Activated CD4-positive, alpha-beta T cell treated with anti-CD3 and anti-CD28 coated beads, Interleukin-2, amount 10 ng/mL, durations not matched to agents 24 days and 14 days (primary cell): ENCODE measurements around the gene CNTN4. TPM values are rescaled to one million over a fixed set of nuclear protein-coding genes. Genes with fewer than 3 reads are reported as not detected.

Experiments used
- DNase-seq: peaks from one replicate; pipeline ENCODE4 v3.0.0; 2022
- H3K27ac Mint-ChIP-seq: one replicate; pipeline ENCODE4 v1.8.0; 2022; ENCODE audit warnings: mild to moderate bottlenecking, mixed read lengths
- H3K27me3 Mint-ChIP-seq: one replicate; pipeline ENCODE4 v1.8.0; 2022; ENCODE audit warnings: mixed read lengths
- H3K36me3 Mint-ChIP-seq: one replicate; pipeline ENCODE4 v1.8.0; 2022; ENCODE audit warnings: low read depth, mild to moderate bottlenecking, mixed read lengths
- H3K4me1 Mint-ChIP-seq: one replicate; pipeline ENCODE4 v1.8.0; 2021; ENCODE audit warnings: mixed read lengths
- H3K4me3 Mint-ChIP-seq: one replicate; pipeline ENCODE4 v1.8.0; 2022; ENCODE audit warnings: mild to moderate bottlenecking, moderate library complexity, mixed read lengths
- H3K9me3 Mint-ChIP-seq: one replicate; pipeline ENCODE4 v1.8.0; 2021; ENCODE audit warnings: mixed read lengths
- intact Hi-C: fragments of 100-400 bp; cut with micrococcal nuclease; formaldehyde crosslinking; loops from one replicate; pipeline ENCODE4 v1.15.1; 2023
- total RNA-seq: library from RNA; stranded (reverse); gene quantifications from 2 replicates; pipeline ENCODE4 v1.2.3, GENCODE V29; 2022

Gene CNTN4
- total RNA-seq, 1 donor from 2014 or later = not detected

DNA sequence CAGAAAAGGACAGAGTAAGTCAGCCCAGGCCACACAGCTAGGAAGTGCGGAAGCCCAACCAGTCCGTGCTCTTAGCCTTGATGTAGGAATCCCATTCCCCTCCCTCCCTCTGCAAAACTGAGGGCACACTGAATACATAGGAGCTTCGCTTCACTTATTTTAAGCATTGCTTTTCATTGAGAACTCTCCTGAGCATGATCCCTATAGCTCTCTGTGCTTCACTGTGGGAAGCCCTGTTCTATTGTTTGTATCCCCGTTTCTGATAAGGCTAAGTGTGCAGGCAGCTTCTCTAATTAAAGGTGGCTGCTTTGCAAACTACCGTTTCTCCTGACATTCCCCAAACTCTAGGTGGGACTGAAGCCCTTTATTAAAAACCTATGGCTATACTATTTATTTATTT, 981.6 kb downstream of the CNTN4 start:
- H3K36me3 Mint-ChIP-seq = no peaks in the 10 kb centered on the region
- intact Hi-C loops = no loop called here
- no peaks in the 10 kb centered on the region for H3K4me1 Mint-ChIP-seq
- H3K4me3 Mint-ChIP-seq = no peak overlapping the region
- no peak for DNase-seq
- H3K27ac Mint-ChIP-seq = no peak overlapping the region
- no peaks in the 10 kb centered on the region for H3K9me3 Mint-ChIP-seq
- peaks cover 4% of the 10 kb centered on the region for H3K27me3 Mint-ChIP-seq

DNA sequence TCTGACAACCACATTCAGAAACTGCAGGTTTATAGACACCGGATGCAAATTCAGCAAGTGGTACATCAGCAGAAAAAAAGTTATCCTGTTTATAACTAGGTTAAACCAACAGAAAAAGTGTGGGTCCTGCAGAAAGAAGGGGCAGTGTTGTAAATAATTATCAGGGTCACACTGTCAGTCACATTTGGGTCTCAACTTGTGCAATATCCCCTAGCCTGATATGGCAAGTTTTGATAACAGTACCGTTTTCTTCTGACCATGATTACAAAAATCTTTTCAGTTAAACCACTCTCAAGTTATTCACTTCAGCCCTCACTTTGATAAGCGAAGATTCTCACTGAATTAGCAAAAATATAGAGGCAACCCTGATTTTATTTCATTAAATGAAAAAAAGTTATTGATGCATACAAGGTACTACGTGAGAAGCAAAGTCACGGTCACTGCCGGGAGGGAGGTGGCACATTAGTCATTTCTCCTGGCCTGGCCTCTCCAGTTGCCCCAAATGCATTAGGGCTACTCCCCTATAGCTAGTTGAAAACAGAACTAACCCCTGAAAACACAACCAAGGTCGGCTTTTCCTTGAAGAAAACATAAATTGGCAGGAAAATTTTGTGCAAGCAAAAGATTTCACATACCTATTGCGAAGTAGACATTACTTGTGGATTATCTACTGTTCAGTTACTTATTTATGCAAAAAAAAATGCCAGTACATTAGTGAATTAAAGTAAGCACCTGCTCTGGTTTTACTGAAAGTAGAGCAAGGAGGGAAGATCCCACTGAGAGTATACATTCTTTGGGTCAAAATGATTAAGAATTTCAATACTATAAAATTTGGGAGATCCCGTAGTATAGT, 982.9 kb downstream of the CNTN4 start:
- H3K4me3 Mint-ChIP-seq = no peak overlapping the region
- no peaks in the 10 kb centered on the region for H3K36me3 Mint-ChIP-seq
- H3K27ac Mint-ChIP-seq = no peak overlapping the region
- H3K4me1 Mint-ChIP-seq = no peaks in the 10 kb centered on the region
- H3K9me3 Mint-ChIP-seq = no peaks in the 10 kb centered on the region
- intact Hi-C loops = no loop called here
- no peak for DNase-seq
- peaks cover 4% of the 10 kb centered on the region for H3K27me3 Mint-ChIP-seq

DNA sequence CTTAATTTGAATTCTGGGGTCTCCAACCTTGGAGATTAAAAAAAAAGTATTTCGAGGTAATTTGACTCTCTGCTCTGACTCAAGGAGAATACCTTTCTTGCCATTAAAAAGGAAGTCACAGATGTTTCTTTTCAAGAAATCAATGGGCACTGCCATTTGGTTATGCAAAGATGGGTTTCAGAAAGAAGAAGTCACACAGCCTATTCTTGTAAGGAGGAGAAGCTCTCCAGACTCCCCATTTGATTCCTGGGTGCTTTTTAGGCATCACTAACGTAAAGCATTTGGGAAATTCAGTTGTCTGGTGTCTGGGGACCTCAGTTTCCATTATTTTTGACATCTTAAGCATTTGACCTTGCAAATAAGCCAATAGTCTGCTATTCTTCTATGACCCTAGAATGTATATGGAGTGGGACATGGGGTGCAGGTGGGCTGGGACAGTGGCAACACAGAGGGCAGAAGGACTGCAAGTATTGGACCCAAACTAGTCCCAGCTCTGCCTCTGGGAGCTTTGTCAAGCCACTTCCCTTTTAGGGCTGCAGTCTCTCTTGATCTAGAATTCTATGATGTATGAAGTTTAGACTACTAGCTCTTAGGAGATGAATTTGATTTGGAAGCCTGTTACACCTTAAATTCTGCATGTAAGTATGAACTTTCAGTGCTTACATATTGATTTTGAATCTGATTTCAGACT, 983.7 kb downstream of the CNTN4 start:
- intact Hi-C loops = no loop called here
- H3K36me3 Mint-ChIP-seq = no peaks in the 10 kb centered on the region
- no peak overlapping the region for H3K4me3 Mint-ChIP-seq
- H3K27me3 Mint-ChIP-seq = peaks cover 4% of the 10 kb centered on the region
- H3K27ac Mint-ChIP-seq = no peak overlapping the region
- H3K9me3 Mint-ChIP-seq = no peaks in the 10 kb centered on the region
- no peak for DNase-seq
- H3K4me1 Mint-ChIP-seq = no peaks in the 10 kb centered on the region

DNA sequence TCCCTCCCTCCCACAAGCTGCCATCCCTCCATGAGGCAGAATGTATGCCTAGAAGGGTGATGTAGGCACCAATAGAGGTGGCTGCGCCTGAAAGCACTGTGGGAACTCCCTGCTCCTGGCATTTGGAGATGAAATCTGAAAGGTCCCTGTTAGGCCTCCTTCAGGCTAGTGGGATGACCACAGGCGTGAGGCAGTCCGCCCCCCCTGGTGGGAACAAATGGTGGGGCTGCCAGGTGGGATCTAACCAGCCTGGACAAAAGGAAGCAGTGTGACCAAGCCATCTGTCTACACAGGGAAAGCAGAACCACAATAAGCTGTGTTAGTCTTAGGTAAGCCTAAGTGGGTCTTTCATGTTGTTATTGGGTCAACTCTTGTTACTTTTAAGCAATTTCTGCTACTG, 986.2 kb downstream of the CNTN4 start:
- Mint-ChIP-seq H3K36me3 (no peaks in the 10 kb centered on the region), H3K27ac (no peak overlapping the region), H3K4me1 (no peaks in the 10 kb centered on the region), H3K27me3 (no peaks in the 10 kb centered on the region), H3K9me3 (no peaks in the 10 kb centered on the region), H3K4me3 (no peak overlapping the region)
- DNase-seq = no peak
- intact Hi-C loops = no loop called here

DNA sequence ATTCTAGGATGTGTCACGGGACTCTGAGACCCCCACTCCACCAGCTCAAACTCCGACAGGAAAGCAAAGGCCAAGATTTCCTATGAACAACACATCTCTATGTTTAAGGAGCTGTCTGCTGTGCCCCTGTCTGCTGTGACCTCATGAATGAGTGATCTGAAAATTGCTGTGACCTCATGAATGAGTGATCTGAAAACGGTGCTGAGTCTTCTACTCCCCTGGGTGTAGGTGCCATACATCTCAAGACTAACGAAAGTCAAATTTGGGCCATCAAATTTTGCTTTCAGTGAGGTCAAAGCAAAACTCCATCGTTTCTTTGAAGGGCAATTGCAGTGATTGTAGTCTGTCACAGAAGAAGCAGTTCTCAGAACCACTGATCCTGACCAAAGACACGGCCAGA, 987.1 kb downstream of the CNTN4 start:
- H3K4me1 Mint-ChIP-seq = no peaks in the 10 kb centered on the region
- DNase-seq = no peak
- H3K4me3 Mint-ChIP-seq = no peak overlapping the region
- H3K27ac Mint-ChIP-seq = no peak overlapping the region
- H3K27me3 Mint-ChIP-seq = no peaks in the 10 kb centered on the region
- intact Hi-C loops = no loop called here
- H3K36me3 Mint-ChIP-seq = no peaks in the 10 kb centered on the region
- H3K9me3 Mint-ChIP-seq = no peaks in the 10 kb centered on the region

DNA sequence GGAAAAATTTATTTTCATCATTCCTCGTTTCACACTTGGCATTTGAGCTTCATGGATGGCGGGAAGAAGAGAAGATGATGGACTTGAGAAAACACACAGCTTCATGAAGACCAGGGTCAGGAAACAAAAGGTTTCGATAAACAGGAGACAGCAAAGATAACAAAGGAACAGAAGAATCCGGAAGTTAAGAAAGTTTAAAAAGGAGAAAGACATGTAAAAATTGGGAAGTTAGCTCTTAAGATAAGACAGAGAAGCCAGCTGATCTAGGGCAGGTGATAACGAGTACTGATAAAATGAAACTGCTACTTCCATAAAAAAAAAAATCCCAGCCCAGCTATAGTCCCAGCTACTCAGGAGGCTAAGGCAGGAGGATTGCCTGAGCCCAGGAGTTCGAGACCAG, 987.6 kb downstream of the CNTN4 start:
- Mint-ChIP-seq H3K27me3 (no peaks in the 10 kb centered on the region), H3K36me3 (no peaks in the 10 kb centered on the region), H3K9me3 (no peaks in the 10 kb centered on the region), H3K4me1 (no peaks in the 10 kb centered on the region), H3K27ac (no peak overlapping the region), H3K4me3 (no peak overlapping the region)
- no peak for DNase-seq
- intact Hi-C loops = no loop called here

DNA sequence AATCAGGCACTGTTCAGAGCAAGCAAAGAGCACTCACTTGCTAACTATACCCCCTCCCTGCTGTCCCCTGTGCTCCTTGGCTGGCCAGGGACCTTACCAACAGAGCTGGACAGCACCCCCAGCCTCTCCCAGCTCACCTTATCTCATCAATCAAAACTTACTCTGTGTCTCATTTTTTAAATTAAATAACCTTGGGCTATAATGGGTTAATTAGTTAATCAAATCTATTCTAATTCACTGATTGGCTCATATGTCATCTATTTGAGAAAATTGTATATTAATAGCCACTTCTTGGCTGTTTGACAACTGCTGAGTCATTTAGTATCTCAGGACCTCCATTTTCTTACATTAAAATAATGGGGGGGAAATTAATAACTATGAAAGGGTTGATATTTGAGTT, 988.6 kb downstream of the CNTN4 start:
- Mint-ChIP-seq H3K4me1 (no peaks in the 10 kb centered on the region), H3K27me3 (no peaks in the 10 kb centered on the region), H3K27ac (no peak overlapping the region), H3K4me3 (no peak overlapping the region), H3K36me3 (no peaks in the 10 kb centered on the region), H3K9me3 (no peaks in the 10 kb centered on the region)
- no peak for DNase-seq
- intact Hi-C loops = no loop called here

DNA sequence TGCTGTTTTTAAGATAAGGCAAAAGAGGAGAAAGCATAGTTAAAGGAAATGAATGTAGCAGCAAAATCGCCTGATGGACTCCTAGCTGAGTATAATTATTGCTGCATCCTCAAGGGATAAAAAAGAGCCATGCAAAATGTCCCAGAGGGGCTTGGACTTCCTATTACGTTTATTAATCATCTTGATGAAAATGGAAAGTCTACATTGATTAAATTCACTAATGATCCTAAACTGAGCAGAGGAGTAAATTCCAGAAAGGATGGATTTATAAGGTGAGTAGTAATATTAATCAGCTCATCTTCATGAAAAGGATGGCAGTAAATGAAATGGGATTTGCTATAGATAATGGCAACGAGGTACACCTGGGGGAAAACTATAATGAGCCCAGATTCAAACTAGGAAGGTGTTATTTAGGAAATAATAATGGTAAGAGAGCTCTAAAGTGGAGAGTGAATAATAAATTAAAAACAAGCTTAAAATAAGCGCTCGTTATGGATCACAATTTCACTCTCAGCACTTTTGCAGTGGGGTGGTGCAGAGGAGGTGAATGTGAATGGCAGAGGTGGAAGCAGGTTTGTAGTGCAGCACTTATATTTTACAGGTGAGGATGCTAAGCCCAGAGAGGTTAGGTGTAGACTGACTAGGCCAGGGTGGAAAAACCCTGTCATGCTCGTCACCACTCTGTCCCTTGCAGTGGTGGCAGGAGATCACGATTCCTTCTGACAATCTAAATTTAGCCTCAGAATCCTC, 989.2 kb downstream of the CNTN4 start:
- intact Hi-C loops = no loop called here
- H3K36me3 Mint-ChIP-seq = no peaks in the 10 kb centered on the region
- H3K9me3 Mint-ChIP-seq = no peaks in the 10 kb centered on the region
- no peaks in the 10 kb centered on the region for H3K4me1 Mint-ChIP-seq
- DNase-seq = no peak
- no peak overlapping the region for H3K4me3 Mint-ChIP-seq
- no peak overlapping the region for H3K27ac Mint-ChIP-seq
- H3K27me3 Mint-ChIP-seq = no peaks in the 10 kb centered on the region

DNA sequence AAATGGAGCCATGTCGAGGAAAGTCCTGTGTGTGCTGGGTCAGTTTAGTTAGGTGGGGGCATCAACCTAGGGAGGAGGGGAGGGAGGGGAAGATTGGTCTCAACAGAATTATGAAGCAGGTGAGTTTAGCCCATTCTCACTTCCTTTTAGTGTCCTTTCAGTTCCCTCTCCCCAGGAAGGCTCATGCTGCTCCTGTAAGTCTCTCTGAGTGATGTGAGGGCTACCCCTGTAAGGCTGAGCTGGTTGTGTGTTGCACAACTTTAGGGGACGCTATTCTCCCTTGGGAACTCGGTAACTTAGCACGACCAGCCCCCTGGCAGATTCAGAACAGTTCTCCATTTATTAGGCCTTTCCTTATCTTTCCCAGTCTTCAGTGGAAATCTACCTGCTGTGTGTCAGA, 990.4 kb downstream of the CNTN4 start:
- no peak for DNase-seq
- no peaks in the 10 kb centered on the region for H3K27me3 Mint-ChIP-seq
- H3K27ac Mint-ChIP-seq = no peak overlapping the region
- no peaks in the 10 kb centered on the region for H3K36me3 Mint-ChIP-seq
- H3K4me3 Mint-ChIP-seq = no peak overlapping the region
- H3K9me3 Mint-ChIP-seq = no peaks in the 10 kb centered on the region
- no peaks in the 10 kb centered on the region for H3K4me1 Mint-ChIP-seq
- intact Hi-C loops = no loop called here

DNA sequence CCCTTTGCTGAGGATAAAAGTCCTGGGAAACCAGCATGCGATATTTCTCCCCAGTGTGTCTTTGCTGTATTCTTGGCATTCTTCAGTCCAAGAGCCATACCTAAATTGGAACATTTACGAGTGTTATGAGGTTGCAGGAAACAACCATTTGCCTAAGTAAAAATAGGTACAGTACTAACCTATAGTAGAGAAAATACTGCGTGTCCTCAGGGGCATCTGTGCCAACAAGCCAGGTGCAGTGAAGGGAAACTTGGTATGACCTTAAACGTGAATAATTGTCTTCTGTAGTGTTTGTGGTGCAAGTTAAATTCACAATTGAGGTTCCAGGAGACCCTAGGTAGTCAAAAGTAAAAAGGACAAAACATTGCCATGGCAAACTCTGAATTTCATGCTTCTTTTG, 999.3 kb downstream of the CNTN4 start:
- no peak for DNase-seq
- H3K9me3 Mint-ChIP-seq = no peaks in the 10 kb centered on the region
- H3K4me1 Mint-ChIP-seq = no peaks in the 10 kb centered on the region
- no peak overlapping the region for H3K4me3 Mint-ChIP-seq
- intact Hi-C loops = no loop called here
- H3K36me3 Mint-ChIP-seq = no peaks in the 10 kb centered on the region
- no peaks in the 10 kb centered on the region for H3K27me3 Mint-ChIP-seq
- no peak overlapping the region for H3K27ac Mint-ChIP-seq

DNA sequence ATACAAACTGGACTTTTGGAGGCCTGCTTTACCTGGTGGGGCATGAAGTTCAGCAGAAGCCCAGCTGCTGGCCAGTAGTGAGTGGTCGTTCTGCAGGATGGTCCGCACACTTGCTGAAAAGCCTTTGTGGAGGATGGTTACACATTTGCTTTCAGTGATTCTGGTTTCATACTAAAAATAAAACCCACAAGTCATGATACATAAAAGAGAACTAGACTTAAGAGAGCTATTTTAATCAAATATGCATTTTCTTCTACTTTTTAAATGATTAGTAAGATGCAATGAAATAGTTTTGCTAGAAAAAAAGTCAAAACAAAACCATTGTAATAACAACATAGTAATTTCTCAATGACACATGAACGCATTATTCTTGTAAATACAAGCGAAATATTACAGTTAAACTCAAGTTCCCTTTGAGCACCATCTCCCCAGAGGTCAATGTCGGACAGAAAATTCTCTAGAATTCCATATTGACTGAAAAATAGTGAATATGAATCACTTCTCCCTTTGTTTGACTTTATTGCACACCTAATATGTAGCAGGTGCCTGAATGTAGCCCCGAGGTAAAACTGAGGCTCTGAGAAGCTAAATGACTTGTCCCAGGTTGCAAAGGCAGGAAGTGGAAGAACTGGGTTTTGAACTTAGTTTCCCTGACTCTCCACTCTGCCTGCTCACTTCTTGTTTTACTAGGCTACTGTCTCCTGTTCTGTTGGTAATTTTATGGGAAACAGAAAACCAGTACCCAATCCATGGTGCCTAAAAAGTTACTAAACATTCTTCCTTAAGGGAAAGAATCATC, 1003.2 kb downstream of the CNTN4 start:
- H3K27me3 Mint-ChIP-seq = peaks cover 9% of the 10 kb centered on the region
- intact Hi-C loops = no loop called here
- no peaks in the 10 kb centered on the region for H3K36me3 Mint-ChIP-seq
- H3K27ac Mint-ChIP-seq = no peak overlapping the region
- H3K4me3 Mint-ChIP-seq = no peak overlapping the region
- H3K4me1 Mint-ChIP-seq = no peaks in the 10 kb centered on the region
- no peak for DNase-seq
- H3K9me3 Mint-ChIP-seq = no peaks in the 10 kb centered on the region

DNA sequence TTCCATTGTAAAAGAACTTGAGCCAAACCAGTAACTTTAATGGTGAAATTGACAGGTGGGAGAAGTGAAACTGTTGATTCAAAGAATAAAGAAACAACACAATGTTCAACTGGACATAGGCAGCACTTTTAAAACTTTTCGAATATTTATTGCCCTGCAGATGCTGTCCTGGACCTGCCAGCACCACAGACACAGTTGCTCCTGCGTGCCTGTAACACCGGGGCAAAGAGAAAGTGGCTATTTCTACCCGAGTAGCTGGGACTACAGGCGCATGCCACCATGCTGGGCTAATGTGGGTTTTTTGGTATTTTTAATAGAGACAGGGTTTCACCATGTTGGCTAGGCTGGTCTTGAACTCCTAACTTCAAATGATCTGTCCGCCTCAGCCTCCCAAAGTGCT, 1004.1 kb downstream of the CNTN4 start:
- Mint-ChIP-seq H3K9me3 (no peaks in the 10 kb centered on the region), H3K27me3 (peaks cover 14% of the 10 kb centered on the region), H3K4me3 (no peak overlapping the region)

DNA sequence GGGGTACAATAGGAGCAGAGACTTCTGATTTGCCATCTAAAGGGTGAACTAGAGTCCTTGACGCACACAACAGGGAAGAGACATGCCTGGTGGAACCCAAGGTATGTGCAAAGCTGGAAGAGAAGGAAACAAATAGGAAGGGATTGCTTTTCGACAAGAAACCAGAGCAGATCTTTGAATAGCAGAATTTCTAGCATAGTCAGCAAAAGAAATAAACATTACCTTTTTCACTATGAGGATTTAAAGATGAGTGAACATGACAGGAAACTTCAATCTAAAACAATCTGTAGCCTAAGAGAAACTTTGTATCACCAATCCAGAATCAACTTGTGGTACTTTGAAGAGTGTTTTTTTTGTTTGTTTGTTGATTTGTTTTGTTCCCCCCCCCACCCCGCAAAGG, 1006.6 kb downstream of the CNTN4 start:
- Mint-ChIP-seq H3K36me3 (no peaks in the 10 kb centered on the region), H3K4me1 (peaks cover 2% of the 10 kb centered on the region), H3K4me3 (no peak overlapping the region), H3K9me3 (no peaks in the 10 kb centered on the region), H3K27ac (no peak overlapping the region), H3K27me3 (peaks cover 17% of the 10 kb centered on the region)
- intact Hi-C loops = no loop called here
- no peak for DNase-seq

More for the DNA sequence above, 1004.1 kb downstream of the CNTN4 start:
- no peak for DNase-seq
- no peaks in the 10 kb centered on the region for H3K36me3 Mint-ChIP-seq
- intact Hi-C loops = no loop called here
- no peaks in the 10 kb centered on the region for H3K4me1 Mint-ChIP-seq
- H3K27ac Mint-ChIP-seq = no peak overlapping the region
